HG02870 (cell line): Measurements from ENCODE around the gene PRKCE.

Experiments
- ATAC-seq: cut with Tn5 transposase; IDR thresholded peaks from one replicate; pipeline ENCODE4 v1.9.1; 2021; ENCODE audit warnings: mild to moderate bottlenecking, moderate library complexity; ENCODE audit not compliant: unreplicated experiment

Gene PRKCE

GRCh38 chr2:45774688-45775244 is 123.3 kb downstream of the PRKCE start:
- no peak for ATAC-seq

GRCh38 chr2:45776160-45776955 is 124.9 kb downstream of the PRKCE start:
- no peak for ATAC-seq

GRCh38 chr2:45777996-45778719 is 126.7 kb downstream of the PRKCE start:
- no peak for ATAC-seq

- ATAC-seq = no peak
These were observed 127.3 kb downstream of the PRKCE start for GRCh38 chr2:45778720-45779171.

DNA sequence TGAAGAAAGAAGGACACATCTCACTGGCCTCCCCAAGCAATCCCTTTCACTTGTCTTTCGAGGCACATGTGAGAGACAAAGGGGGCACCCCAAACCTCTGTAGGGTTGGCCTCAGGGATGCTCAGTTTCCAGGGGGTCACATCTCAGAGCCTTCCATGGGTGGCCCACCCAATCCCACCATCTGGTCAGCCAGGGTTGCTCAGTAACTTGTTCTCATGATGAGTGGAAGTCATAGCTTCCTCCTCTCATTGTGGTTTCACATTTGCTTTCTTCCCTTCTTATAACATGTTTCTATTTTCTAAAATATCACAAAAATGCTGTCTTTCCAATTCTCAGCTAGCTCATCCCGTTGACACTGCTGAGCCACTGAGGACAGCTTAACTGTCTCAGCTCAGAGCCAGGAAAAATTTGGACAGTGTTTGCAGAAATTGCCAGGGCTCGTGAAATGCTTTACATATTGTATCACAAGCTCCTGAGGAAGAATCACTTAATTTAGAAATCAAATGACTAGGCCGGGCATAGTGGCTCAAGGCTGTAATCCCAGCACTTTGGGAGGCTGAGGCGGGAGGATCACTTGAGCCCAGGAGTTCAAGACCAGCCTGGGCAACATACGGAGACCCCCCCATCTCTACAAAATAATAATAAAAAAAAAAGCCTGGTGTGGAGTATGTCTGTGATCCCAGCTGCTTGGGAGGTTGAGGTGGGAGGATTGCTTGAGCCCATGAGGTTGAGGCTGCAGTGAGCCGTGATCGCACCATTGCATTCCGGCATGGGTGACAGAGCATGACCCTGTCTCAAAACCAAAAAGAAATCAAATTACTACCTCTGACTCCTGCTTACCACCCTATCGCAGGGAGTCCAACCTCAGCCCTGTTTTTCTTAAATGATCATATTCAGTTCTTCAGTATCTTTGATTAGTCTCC is 129.3 kb downstream of the PRKCE start:
- ATAC-seq = peak; percentile 42

DNA sequence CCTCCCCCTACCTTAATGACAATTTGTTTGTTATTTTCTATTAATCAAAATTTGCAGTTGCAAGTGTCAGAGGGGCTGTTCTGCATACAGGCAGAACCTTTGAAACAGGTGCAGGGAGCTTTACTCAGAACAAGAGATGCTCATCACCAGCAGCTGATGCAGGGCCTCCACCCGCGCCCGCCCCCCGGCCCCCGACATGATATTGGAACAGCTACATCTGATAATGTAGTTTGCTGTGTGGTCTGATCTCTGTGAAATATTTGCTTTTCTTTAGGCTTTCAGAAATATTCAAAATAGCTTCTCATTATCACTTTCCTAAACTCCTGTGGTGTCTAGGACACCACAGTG is 130.0 kb downstream of the PRKCE start:
- ATAC-seq = peak; percentile 45

- no peak for ATAC-seq
These were observed 131.0 kb downstream of the PRKCE start for GRCh38 chr2:45782436-45782835.

- ATAC-seq = no peak
These were observed 131.5 kb downstream of the PRKCE start for GRCh38 chr2:45782986-45783385.

DNA sequence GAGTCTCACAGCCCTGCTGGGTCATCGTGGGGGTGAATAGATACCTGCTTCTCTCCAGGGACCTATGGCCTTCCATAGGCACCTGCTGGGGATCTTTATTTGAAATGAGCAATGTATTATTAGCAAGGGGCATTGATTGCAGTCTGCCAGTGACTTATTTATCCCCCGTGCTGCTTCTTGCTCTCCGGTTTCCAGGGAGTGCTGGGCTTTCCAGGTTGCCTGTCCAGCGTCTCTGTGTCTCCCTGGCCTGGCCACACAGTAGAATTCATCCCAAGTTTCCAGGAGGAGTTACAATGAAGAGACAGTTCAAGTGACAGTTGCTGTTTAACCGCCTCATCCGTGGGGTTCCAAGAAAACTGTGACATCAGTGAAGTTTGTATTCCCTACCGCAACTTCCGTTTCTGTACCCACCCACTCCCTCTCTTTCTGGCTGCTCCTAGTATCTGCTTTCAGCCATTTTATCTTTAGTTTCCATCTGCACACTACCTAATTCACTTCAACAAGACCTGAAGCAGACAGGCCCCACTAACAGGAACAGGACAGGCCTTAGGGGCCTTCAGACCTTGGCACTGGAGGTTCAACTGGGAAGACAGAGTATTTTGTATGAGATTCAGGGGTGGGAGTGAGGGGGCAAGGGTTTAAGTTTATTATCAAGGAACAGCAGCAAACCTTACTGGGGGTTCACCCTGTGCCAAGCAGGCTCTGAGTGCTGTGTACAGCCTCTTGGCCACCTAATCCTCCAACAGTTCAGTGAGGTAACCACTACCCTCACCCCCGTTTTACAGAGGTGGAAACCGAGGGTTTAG is 134.8 kb downstream of the PRKCE start:
- no peak for ATAC-seq

- ATAC-seq = no peak
These were observed 135.4 kb downstream of the PRKCE start for GRCh38 chr2:45786836-45787357.

DNA sequence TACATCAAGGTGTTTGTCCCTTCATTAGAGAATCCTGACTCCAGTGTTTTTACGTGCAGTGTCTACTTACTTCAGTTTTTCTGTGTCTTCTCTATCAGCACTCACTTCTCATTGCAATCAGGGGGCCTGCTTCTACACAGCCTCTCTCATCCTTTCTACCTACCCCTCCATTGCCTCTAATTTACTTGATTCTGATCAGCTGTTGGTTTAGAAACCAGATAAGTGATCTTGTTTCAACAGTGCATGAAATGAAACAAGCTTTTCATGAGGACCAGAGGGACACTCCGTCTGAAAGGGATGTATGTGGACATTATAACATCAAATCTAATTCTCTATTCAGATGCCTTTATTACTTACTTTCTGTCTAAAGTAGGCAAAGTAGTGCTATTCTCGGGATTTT is 136.9 kb downstream of the PRKCE start:
- no peak for ATAC-seq

GRCh38 chr2:45789317-45789716 is 137.8 kb downstream of the PRKCE start:
- ATAC-seq = no peak

GRCh38 chr2:45789961-45790723 is 138.7 kb downstream of the PRKCE start:
- ATAC-seq = no peak

GRCh38 chr2:45793305-45793962 is 142.0 kb downstream of the PRKCE start:
- no peak for ATAC-seq

DNA sequence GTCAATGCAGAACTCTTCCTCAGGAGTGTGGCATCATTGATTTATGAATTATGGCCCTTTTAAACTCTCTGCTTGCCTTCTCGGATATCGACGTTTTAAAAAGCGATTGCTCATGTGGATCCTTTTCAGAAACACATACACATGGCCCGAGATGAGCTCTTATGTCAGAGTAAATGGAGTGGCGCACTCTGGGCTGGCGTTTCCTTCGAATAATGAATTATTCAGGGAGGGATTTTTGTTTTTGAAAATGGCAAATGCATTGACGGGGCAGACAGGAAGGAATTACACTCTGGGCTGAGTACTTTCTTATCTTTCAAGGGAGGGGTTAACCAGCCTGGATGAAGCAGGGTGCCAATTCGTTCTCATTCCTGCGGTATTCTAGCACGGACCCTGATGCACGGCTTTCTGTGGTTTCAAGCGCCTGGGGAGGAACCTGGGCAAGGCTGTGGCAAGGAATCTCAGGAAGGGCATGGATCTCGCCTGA is 142.7 kb downstream of the PRKCE start:
- no peak for ATAC-seq

DNA sequence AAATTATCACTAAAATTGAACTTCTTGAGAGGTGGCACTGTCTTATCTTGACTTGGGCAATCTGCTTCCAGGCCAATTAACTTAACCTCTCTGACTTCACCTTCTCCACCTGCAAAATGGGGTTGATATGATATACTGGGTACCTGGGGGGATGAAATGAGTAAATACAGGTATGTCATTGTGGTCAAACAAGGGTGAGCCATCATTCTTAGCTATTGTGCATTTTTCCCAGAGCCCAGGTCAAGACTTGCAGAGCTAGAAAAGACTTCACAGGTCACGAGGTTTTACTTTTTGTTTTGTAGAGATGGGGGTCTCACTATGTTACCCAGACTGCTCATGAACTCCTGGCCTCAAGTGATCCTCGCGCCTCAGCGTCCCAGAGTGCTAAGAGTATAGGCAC is 145.0 kb downstream of the PRKCE start:
- no peak for ATAC-seq

DNA sequence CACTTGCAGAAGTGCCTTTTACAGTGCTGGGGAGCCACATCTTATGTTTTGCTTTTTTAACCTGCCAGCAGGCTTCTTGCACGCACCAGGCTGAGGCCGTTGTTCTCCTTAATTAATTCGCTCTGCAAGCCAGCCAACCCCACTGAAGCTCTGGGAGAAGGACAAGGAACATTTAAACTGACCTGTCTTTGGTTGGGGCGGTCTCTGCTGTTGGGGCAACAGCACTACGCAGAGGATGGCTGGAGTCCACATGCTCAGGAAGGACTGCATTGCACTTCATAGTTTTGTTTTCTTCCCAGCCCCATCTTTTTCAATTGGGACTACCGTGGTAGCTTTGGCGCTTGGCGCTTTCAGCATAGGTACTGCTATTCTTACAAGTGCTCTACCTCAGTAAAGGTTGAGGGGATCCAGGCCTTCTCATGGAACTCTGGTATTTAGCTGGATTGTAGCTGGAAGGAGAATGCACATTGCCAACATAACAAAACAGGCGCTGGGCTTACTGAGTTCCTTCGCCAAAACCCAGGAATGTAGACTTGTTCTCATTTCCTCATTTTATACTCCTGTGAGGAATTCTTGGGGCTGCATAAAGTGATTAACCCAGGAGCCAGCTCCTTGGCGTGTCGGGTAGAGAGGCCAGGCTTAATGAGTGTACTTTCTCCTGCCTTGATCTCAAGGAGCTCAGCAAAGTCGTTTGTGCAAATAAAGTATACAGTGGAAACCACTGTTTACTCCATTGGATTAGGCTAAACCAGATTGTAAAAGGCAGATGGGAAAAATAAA is 146.2 kb downstream of the PRKCE start:
- ATAC-seq = no peak
